ENCODE results near the gene ATP1B4. TPM values are rescaled to one million over a fixed set of nuclear protein-coding genes. Genes with fewer than 3 reads are reported as not detected.

ATP1B4 gene
- total RNA-seq, 1 experiment from 2014 or later = not detected

DNA sequence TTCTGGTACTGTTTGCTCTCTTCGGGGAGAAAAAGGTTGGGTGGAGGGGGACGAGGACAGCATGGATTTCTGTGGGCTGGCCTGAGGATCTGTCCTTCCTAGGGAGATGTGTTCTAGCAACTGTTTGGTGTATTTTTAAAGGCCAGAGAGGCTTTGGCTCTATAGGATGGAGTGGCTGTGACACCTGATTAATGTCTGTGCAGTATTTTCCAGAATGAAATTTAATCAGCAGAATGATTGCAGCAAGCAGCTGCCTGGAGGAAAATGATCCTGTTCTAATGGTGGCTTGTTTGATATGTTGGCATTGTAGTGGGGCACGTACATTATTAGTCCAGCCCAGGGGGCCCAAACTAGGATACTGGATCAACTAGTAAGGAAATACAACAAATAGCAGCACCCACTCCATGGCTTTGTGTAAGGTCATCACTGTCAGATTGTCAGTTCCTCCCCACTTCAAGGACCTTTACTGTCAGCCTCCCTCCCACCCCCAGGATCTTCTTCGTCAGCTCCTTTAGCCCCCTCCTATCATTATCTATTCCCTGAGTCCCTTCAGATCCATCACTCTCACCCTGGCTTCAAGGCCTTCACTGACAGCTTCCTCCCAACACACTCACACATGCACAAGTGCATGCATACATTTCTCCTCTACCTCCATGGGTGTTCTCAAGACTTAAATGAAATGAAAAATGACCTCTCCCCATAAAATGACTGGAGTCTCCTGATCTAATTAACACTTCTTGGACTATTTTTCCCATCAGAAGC lies 40.2 kb upstream of the ATP1B4 start:
- Histone ChIP-seq H2BK15ac (ENCODE audit: low read depth, low read length) (no peak overlapping the region), H3K4ac (ENCODE audit: low read depth, low read length) (no peak overlapping the region), H2AK5ac (ENCODE audit: insufficient read length, low read length) (no peak overlapping the region), H3K4me2 (ENCODE audit: insufficient read depth, insufficient read length, low read length) (no peak overlapping the region), H3K79me2 (ENCODE audit: insufficient read depth, low read length) (no peaks in the 10 kb centered on the region), H2AFZ (ENCODE audit: low read length) (no peak overlapping the region), H2BK12ac (ENCODE audit: insufficient read length, low read depth, low read length) (no peak overlapping the region), H4K8ac (replicated peaks; ENCODE audit: insufficient read length, low read depth, low read length) (no peak overlapping the region), H4K20me1 (ENCODE audit: control insufficient read depth, insufficient read depth, insufficient read length) (no peaks in the 10 kb centered on the region), H3K18ac (ENCODE audit: insufficient read length, low read depth, low read length) (no peak overlapping the region), H3K79me1 (ENCODE audit: insufficient read depth, low read depth, low read length, poor library complexity, severe bottlenecking) (no peaks in the 10 kb centered on the region), H3K27ac (ENCODE audit: insufficient read length, low read depth, low read length) (no peak overlapping the region), H3K14ac (ENCODE audit: insufficient read depth, low read length) (no peak overlapping the region), H2BK5ac (ENCODE audit: insufficient read length, low read length) (no peak overlapping the region), H3K9ac (ENCODE audit: extremely low read depth, insufficient read length, low read length) (no peak overlapping the region), H3K23me2 (ENCODE audit: insufficient read length, low read depth, low read length, poor library complexity, severe bottlenecking) (no peaks in the 10 kb centered on the region), H3K27me3 (ENCODE audit: insufficient read depth, low read length) (no peaks in the 10 kb centered on the region), H3K9me3 (ENCODE audit: control insufficient read depth, low read depth, low read length) (peaks cover 14% of the 10 kb centered on the region), H2BK20ac (ENCODE audit: low read depth, low read length, poor library complexity, severe bottlenecking) (no peak overlapping the region), H4K5ac (ENCODE audit: insufficient read length, low read depth, low read length) (no peak overlapping the region), H3K23ac (ENCODE audit: insufficient read length, low read depth, low read length) (no peak overlapping the region), H3T11ph (ENCODE audit: low read length) (no peak overlapping the region), H2BK120ac (ENCODE audit: low read depth, low read length, poor library complexity, severe bottlenecking) (no peak overlapping the region), H3K4me1 (ENCODE audit: insufficient read depth, low read length) (no peaks in the 10 kb centered on the region), H4K91ac (ENCODE audit: insufficient read length, low read depth, low read length) (no peak overlapping the region), H3K56ac (ENCODE audit: insufficient read length, low read depth, low read length) (no peak overlapping the region)
- TF ChIP-seq, protein P1, sequence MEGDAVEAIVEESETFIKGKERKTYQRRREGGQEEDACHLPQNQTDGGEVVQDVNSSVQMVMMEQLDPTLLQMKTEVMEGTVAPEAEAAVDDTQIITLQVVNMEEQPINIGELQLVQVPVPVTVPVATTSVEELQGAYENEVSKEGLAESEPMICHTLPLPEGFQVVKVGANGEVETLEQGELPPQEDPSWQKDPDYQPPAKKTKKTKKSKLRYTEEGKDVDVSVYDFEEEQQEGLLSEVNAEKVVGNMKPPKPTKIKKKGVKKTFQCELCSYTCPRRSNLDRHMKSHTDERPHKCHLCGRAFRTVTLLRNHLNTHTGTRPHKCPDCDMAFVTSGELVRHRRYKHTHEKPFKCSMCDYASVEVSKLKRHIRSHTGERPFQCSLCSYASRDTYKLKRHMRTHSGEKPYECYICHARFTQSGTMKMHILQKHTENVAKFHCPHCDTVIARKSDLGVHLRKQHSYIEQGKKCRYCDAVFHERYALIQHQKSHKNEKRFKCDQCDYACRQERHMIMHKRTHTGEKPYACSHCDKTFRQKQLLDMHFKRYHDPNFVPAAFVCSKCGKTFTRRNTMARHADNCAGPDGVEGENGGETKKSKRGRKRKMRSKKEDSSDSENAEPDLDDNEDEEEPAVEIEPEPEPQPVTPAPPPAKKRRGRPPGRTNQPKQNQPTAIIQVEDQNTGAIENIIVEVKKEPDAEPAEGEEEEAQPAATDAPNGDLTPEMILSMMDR (conservative IDR thresholded peaks at IDR 0.05) = no peak
- Mint-ChIP-seq H3K27ac (no peak overlapping the region), H3K4me3 (no peak overlapping the region), H3K9me3 (peaks cover 50 to 51% of the 10 kb centered on the region in 2 experiments), H3K36me3 (ENCODE audit: insufficient read depth in 1 of 3, low read depth in 3 of 3) (no peaks in the 10 kb centered on the region; a peak in 1 of 7 replicates), H3K27me3 (ENCODE audit: low read depth) (peaks cover 16% of the 10 kb centered on the region), H3K4me1 (peaks cover 0 to 4% of the 10 kb centered on the region in 2 experiments; a peak in 3 of 4 replicates)
- no CpG with 5 or more reads among the region's 4 CpGs for WGBS (ENCODE audit: extremely low coverage, insufficient read length, low lambda C conversion rate)
- no peak for DNase-seq

All from H9 (cell line).